Measurements from ENCODE around the gene EXOC6B.
"Not testable (repeated sequence)": the region's sequence is repeated elsewhere in the genome, so short reads cannot be mapped to it uniquely, and the experiment has no call there.

EXOC6B gene

DNA sequence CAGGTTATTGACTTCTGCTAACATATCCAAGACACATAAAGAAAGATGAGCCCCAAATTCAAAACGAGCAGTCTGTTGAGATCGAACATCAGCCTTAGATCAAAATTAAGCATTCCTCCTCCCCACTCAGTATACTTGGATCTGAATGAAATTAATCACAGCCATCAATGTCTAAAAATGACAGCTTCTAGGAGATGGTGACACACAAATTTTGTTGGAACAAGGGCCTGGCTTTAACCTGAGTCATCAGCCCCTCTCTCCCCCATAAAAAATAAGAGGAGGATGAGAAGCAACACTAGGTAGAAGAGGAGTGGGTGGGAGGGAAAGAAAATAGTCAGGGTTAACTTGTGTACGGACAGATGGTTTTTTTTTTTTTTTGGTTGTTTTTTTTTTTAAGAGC lies 223.1 kb downstream of the EXOC6B start:
- DNase-seq: no peak

DNA sequence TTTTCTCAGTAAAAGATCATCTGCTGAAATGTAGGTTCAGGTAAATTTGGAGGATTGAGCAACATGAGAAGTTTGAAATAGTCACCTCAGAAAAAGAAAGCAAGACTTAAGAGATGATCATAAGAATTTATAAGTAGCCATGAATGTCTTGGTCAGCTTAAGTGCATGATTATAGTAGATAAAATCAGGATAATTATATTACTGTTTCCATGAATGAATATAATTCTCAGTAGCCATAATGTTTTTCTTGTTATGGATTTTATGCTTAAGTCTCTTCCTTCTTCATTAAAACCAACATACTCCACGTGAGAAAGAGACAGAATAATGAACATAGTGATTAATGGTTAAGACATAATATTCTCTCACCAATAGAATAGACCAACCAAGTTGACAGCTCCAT lies 223.7 kb downstream of the EXOC6B start:
- no peak for DNase-seq

DNA sequence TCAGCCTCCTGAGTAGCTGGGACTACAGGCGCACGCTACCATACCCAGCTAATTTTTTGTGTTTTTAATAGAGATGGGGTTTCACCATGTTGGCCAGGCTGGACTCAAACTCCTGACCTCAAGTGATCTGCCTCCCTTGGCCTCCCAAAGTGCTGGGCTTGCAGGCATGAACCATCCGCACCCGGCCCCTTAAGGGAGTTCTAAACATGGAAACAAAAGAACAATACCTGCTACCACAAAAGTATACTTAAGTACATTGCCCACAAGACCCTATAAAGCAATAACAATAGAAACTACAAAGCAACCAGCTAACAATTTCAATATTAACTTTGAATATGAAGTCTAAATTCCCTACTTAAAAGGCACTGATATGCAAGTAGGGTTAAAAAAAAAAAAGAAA lies 242.0 kb downstream of the EXOC6B start:
- DNase-seq: not testable (repeated sequence)

DNA sequence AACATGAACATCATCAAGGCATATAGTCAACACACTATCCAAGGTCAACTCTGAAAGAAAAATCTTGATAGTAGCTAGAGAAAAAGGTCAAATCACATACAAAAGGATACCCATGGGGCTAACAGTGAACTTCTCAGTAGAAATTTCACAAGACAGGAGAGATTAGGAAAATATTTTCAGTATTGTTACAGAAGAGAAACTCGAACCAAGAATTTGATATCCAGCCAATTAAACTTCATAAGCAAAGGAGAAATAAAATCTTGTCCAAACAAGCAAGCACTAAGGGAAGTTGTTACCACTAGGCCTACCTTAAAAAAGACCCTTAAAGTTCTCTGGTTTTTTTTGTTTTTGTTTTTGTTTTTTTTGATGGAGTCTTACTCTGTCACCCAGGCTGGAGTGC lies 242.5 kb downstream of the EXOC6B start:
- DNase-seq: no peak

DNA sequence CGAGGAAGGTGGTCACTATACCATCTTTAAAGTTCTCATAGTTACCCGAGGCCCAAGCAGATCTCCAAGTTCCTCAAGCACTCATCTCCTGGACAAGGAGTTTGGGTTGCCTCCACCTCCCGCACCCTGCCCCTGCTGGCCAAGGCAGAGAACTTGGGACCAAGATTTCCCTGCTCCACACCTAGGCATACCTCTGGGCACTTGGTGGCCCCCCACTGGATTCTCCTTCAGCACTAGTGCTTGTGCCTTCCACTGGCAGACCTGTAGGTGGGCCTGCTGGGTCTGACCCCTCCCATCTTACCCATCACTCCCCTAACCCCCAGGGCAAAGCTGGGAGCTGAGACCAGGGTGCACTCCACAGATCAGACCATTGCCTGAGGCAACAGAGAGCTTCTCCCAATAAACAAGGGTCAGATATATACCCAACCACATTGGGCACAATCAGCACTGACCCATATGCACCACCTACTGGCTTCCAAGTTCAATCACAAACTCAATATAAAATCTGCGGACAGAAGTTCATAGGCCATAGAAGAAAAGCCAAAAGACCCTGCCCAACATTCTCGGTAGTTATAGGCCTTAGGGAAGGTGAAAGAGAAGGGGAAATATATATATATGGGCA lies 244.2 kb downstream of the EXOC6B start:
- no peak for DNase-seq

DNA sequence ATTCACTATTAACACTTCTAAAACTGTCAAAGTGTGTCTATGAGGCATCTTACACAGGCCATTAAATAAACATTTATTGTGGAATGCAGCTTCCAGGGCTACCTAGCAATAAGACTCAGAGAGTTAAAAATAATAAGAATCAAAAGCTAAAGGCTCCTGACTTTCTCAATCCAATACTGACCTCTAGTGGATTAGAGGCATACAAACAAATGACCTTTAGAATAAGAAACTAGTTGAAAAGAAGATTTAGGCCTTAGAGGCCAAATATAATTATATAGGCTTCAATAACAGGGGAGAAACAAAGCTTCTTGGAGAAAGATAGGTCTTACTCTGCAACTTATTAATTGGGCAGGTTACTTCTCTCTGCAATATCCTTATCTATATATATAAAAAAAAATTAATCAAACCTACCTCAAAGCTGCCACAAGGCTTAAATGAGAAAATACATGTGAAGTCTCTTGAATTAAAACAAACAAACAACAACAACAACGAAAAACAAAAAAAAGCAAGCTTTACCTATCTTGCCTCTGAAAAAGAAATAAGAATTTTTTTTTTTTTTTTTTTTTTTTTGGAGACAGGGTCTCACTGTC lies 246.1 kb downstream of the EXOC6B start:
- DNase-seq: peak; percentile 22 to 43

DNA sequence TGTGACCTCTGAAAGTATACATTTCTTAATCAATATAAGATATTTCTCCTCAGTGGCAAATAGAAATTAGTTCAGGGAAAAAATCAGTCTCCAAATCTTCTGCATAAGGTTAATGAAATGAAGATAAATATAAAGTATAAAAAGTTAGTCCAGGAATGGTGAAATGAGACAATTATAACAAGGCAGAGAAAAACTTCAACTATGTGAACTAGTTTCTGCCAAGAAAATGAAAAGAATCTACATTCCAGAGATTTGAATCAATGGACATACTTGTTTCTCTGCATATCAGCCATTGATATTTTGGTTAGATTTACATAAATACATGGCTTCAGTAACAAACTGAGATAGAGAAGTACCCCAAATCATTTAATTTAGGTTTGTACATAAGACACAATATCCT lies 249.0 kb downstream of the EXOC6B start:
- no peak for DNase-seq

DNA sequence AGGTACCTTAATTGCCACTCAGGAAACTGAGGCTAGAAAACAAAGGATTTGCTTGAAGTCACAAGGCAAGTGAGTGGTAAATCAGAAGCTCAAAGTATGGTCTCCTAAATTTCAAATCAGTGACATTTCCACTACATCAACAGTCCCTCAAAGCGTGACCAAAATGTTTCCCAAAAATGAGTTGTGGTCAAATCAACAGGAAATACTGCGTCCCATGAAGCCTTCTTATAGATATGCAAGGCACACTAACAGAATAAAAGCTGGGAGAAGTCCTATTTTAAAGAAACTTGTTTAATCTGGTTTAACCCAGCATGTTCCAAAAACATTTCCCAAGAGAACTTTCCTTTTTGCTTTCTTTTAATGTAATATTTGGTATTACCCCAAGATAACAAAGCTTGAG lies 249.4 kb downstream of the EXOC6B start:
- DNase-seq: no peak

DNA sequence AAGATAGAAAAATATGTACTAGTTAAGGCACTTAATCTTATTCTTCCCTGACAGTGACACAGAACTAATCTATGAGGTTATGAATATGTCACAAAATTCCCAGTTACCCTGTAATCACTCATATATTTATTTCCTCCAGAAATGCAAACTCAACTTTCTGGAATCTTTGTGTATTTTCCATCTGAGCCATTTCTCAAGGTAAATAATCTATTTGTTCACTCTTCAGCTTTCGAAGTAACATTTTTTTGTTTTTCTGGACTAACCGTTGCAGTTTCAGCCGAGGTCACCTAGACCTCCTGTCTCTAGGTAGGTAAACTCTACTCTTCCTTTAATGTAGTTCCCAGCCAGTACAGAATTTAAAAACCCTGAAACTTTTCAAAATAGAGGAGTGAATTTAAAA lies 250.9 kb downstream of the EXOC6B start:
- no peak for DNase-seq

DNA sequence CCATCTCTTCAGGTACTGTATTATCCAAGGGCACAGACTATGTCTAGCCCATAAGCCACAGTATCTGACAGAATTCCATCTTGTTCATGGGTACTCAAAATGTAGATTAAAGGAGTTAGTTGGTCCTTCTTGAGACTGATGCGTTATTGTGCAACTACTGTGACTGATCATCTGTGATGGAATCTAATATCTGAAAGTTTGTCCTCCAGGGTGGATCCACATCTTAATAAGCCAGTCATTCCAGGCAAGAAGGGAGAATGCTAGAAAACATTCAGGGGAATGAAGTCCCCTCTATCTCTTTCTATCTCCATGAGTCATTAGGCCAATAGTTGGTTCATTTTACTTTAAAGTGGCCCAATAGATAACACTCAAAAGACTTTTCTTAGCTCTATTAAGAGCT lies 252.6 kb downstream of the EXOC6B start:
- DNase-seq: no peak

DNA sequence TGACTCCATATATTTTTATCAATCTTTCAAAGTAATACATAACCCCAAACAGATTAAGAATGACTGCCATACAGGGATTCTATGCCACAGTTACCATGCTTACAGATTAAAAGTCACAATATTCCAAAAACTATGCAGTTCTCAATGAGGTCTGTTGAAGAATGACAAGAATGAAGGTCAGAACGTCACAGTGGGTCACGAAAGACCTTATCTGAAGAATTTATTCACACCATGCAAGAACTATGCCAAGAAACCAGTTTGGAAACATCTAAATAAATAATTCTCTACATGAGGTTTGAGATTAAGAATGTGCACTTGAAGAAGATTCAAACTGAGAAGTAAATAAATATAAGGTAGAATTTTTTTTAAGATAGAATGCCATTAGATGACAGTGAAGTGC lies 253.3 kb downstream of the EXOC6B start:
- DNase-seq: no peak

DNA sequence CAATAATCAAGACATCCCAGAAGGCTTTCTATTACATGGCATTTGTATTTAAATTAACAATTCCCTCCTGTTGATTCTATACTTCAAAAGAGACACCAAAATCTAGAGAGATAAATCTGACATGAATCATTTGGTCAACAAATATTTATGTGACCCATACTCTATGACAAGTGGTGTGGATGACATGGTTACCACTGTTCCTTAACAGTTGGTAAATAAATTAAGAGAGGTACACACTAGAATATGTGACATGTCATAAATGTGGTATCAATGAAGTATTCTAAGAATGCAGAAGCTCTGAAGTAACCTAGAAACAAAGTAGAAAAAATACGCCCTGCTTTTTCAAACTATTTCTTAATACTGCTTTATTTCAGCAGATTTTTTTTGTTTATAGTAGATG lies 255.4 kb downstream of the EXOC6B start:
- DNase-seq: no peak

DNA sequence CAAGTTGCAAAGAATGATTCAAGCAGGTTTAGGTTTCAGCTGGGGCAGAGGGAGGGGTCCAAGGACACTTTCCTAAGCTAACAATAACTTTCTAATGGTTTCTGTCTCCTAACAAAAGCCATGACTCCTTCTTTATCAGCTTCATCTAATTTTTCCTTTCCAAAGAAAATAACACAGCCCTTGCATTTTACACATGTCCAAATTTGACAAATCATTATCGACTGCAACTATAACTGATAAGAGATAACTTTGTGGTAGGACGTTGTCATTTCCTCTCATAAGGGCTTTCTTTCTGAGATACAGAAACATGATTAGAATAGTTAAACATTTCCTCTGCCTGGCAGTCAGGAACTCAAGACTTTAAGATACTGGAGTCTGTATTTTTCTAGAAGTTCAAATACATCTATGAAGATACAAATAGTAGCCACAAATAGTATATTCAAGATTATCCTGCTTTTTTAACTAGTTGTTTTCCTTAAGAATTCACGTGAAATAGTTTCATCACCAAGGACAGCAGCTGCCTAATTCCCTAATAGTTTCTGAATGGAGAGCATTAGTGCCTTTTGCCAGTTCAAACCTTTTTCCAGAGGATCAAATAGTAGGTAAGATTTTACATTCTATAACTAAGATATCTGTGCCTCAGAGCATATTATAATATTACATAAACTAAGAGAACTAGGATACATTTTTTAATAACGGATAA lies 263.2 kb downstream of the EXOC6B start:
- no peak for DNase-seq

DNA sequence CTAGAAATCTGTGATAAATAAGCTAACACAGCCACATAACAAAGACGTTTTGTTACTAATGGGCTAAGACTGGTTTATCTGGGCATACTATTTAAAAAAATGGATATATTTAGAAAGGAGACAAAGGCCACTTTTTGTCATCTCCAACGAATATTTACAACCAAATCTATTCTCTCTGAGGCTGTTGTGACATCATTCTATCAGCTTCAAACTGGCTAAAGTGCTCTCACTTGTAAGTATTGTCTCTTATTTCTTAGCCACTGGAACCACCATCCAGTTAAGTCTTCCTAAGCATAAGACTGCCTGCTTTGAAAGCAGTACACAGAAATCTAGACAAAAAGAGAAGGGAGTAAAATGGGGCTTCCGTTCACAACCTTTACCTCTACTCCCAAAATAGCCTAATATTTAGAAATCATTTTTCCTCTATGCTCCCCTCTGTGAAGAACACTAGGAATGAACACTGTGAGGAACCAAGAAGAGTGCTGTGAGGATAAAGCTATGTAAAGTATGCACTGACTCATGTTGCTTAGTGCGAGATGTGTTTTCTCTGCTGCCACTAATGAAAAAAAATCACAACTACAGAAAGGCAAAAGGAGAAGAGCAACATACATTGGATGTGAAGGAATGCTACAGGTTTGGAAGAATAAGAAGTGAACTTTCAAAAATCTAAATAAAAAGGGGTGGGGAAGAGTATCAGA lies 264.1 kb downstream of the EXOC6B start:
- no peak for DNase-seq

DNA sequence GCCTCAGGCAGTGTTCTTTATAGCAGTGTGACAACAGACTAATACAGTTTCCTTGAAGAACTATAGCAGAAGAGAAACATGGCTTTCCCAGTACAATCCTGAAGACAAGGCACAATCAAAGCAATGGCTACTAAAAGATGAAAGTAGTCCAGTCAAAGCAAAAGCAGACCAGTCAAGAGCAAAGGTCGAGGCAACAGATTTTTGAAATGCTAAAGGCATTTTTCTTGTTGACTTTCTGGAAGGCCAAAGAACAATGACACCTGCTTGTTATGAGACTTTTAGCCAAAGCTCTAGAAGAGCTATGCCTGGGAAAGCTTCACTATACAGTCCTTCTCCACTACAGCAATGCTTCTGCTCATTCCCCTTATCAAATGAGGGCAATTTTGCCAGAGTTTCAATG lies 269.9 kb downstream of the EXOC6B start:
- DNase-seq: no peak

DNA sequence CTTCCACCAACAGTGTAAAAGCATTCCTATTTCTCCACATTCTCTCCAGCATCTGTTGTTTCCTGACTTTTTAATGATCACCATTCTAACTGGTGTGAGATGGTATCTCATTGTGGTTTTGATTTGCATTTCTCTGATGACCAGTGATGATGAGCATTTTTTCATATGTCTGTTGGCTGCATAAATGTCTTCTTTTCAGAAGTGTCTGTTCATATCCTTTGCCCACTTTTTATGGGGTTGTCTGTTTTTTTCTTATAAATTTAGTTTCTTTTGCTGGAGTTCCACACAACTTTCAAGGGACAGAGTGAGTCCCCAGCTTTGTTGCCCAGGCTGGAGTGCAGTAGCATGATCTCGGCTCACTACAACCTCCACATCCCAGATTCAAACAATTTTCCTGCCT lies 270.5 kb downstream of the EXOC6B start:
- DNase-seq: not testable (repeated sequence)

DNA sequence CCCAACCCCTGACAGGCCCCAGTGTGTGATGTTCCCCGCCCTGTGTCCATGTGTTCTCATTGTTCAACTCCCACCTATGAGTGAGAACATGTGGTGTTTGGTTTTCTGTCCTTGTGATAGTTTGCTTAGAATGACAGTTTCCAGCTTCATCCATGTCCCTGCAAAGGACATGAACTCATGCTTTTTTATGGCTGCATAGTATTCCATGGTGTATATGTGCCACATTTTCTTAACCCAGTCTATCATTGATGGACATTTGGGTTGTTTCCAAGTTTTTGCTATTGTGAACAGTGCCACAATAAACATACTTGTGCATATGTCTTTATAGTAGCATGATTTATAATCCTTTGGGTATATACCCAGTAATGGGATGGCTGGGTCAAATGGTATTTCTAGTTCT lies 270.9 kb downstream of the EXOC6B start:
- DNase-seq: not testable (repeated sequence)

DNA sequence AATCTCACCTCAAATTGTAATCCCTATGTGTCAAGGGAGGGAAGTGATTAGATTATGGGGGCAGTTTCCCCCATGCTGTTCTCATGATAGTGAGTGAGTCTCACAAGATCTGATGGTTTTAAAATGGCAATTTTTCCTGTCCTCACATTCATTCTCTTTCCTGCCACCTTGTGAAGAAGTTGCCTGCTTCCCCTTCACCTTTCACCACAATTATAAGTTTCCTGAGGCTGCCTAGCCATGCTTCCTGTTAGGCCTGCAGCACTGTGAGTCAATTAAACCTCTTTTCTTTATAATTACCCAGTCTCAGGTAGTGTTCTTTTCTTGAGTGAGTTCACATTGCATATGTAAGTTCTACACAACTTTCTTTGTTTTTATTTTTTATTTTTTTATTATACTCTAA lies 271.5 kb downstream of the EXOC6B start:
- DNase-seq: no peak

DNA sequence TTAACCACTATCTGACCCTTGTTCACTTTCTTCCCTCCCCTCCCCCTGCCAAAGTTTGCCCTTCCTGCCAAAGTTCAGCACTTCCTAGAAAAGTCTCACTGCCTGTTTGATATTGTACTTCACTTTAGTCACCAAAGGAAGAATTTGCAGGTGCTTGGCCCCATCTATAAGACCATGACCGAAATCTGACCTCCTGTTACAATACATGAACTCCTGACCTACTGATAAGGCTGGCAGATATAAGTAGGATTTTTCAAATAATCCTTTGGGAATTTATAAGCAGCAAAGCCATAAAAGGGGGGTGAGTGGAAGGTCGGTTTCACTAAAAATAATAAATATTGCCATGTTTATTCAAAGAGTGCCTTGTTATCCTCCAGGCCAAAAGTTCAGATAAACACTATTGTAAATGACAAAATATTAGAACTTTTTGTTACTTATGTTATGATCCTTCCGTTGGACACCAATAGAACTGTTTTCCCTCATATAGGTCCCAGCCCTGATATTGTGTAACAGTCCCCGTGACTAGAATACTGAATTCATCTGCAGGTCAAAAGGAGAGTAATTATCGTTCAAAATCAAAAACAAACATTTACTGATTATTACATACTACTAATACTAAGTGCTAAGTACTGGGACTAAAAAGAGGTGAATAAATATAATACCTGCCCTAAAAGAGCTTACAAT lies 277.6 kb downstream of the EXOC6B start:
- no peak for DNase-seq

DNA sequence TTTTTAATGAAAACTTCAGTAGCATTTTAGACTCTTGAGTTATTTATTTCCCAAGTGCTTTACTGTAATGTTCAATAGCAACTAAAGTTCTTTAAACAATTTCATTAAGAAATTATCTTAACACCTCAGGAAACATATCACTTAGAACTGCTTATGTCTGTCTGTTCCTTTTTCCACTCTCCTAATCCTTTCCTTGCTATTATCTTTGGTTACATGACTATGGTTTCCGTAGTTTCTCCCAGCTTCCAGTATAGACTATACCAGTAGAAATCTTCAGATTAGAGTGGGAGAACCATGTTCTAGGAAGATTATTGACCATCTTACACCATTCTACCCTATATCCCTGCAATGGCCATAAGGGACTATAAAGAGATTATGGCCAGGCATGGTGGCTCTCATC lies 280.0 kb downstream of the EXOC6B start:
- DNase-seq: no peak

DNA sequence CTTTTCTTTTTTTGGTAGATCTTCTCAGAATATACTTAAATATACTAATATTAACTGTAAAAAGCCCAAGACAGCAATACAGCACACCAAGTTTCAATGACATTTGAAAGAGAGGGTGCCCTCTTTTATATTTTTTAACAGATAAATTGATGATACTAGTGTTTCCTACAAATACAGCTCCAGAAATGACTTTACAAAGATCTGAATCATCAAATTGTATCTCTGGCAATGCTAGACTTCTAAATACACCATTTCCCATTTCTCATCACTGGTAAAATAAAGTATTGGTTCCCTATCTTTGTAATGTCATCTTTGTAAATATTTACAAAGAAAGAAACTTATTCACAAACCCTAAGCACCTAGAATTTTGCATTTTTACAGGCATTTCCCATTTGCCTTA lies 281.3 kb downstream of the EXOC6B start:
- DNase-seq: no peak

DNA sequence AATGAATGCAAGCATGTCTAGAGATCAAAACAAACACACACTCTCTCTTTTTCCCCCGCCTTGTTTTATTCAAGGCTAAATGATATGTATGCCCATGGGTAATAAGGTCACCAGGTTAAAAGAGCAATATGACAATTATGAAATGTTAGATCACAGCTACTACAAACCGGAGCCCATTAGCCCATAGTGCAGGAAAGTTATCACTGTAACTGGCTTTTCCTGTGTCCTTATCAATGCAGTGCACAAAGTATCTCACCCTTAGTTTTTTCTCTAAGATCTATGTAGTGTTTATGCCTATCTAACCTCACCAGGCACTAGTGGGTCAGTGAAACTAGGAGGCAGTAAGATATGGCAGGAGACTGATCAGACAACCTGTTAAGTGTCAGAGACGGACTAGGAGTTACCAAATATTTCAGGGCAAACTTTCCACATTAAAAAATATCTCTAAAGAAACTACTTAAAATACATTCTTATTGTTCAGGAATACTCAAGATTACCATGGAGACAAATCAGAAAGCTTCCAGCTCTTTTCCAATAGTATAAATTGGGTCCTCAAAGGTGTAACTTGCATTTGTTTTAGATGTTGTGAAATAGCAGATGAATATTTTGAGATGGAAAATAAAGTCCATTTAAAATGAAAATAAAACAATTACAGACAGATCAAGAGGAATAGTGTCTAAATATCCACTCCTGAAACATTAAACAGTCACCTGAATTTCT lies 282.2 kb downstream of the EXOC6B start:
- DNase-seq: no peak

Data from inflammatory macrophage (primary cell).